Measurements from ENCODE around the gene CD44. TPM values are rescaled to one million over a fixed set of nuclear protein-coding genes. Genes with fewer than 3 reads are reported as not detected.

Gene CD44
- total and polyA plus RNA-seq, 10 of the 15 experiments (the other 5 are each of a cell fraction or from before 2014, with no cell fraction given): 57.1 to 293 (median 120) TPM

DNA sequence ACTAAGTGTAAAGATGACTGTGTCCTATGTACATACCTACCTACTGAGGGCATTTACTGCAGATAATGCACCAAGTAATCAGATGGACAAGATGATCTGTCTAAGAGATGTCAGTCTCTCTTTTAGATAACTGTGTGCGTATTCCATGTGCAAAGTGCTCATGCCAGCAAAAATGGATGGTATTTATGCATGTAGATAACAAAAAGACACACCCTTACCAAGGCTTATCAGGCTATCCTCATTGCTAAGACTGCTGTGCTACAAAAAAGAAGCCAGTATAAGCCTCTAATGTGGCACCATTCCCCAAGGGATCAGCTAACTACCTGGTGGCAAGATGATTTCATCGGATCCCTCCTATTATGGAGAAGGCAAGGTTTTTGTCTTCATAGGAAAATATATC lies 34.3 kb upstream of the CD44 start (continued):
- TF ChIP-seq ETV6 (conservative IDR thresholded peaks at IDR 0.05 in 1 of 2, IDR thresholded peaks at IDR 0.05 in 1 of 2; ENCODE audit: borderline replicate concordance in 1 of 2, low read depth in 1 of 2): no peak

GRCh38 chr11:35105319-35106079 lies 33.5 kb upstream of the CD44 start:
- H3K4me3 ChIP-seq: no peak overlapping the region
- H3K9me3 ChIP-seq (replicated peaks; ENCODE audit: control insufficient read depth, insufficient read depth, low read length): no peaks in the 10 kb centered on the region
- H3K79me2 ChIP-seq (ENCODE audit: control insufficient read depth, insufficient read depth, low read length): no peaks in the 10 kb centered on the region
- ChIA-PET CTCF (no interaction called here), SMC1A (ENCODE audit: uncharacterized antibody, unreplicated experiment) (interaction anchor here (0.8 to 1.2 kb wide), 3 partner anchors 29 to 64 kb away, joined by 3 to 4 read pairs (median 4); no protein-coding TSS in a partner anchor), RAD21 (ENCODE audit: unreplicated experiment) (no interaction called here), POLR2A (interaction anchor here (0.7 kb wide), 1 partner anchor 15 kb away, joined by 3 read pairs; no protein-coding TSS in a partner anchor)
- BruUV-seq (replicated peaks): no TSS peak
- no peak for TF ChIP-seq RB1 (IDR thresholded peaks at IDR 0.05; ENCODE audit: borderline replicate concordance)
- no peak for TF ChIP-seq MEF2B (IDR thresholded peaks at IDR 0.05; ENCODE audit: partially characterized antibody, poor library complexity, severe bottlenecking)
- TF ChIP-seq CEBPZ (IDR thresholded peaks at IDR 0.05; ENCODE audit: low read depth, low read length): no peak
- TF ChIP-seq REST (IDR thresholded peaks at IDR 0.05; ENCODE audit: low read depth, low read length): no peak
- TF ChIP-seq TCF3 (IDR thresholded peaks at IDR 0.05; ENCODE audit: borderline replicate concordance, insufficient read depth, low read depth, low read length): no peak
- H3K4me1 ChIP-seq (ENCODE audit: control insufficient read depth, insufficient read depth, low read length): peaks cover 26% of the 10 kb centered on the region
- no peak for FAIRE-seq
- no peaks in the 10 kb centered on the region for H4K20me1 ChIP-seq (ENCODE audit: control insufficient read depth, insufficient read depth)
- intact Hi-C loops (cut with micrococcal nuclease; ENCODE audit: unreplicated experiment): no loop called here
- H3K4me2 ChIP-seq (ENCODE audit: control insufficient read depth, insufficient read depth): no peak overlapping the region
- no peak overlapping the region for H2AFZ ChIP-seq (ENCODE audit: control insufficient read depth, low read depth, low read length)
- no peak for DNase-seq (ENCODE audit: low read depth, low spot score)
- H3K27me3 ChIP-seq (replicated peaks in 1 of 2; ENCODE audit: control insufficient read depth in 2 of 2, insufficient read depth in 2 of 2, low read length in 1 of 2): no peaks in the 10 kb centered on the region
- no peak overlapping the region for H3K9ac ChIP-seq (ENCODE audit: control insufficient read depth, insufficient read depth, low read length)
- in situ Hi-C loops (cut with MboI): no loop called here
- H3K36me3 ChIP-seq (ENCODE audit: control insufficient read depth in 2 of 2, insufficient read depth in 2 of 2, low read length in 1 of 2): no peaks in the 10 kb centered on the region
- H3K27ac ChIP-seq (ENCODE audit: control insufficient read depth, insufficient read depth): no peak overlapping the region
- ATAC-seq: no peak

Data from GM12878 (cell line).